ENCODE measurements around the gene UBAC2. TPM values are rescaled to one million over a fixed set of nuclear protein-coding genes. Genes with fewer than 3 reads are reported as not detected.
A peak's percentile ranks its signal among the peaks of the same experiment; 100 is the strongest.

The UBAC2 gene
- total RNA-seq, 1 donor: 36.9 TPM

DNA sequence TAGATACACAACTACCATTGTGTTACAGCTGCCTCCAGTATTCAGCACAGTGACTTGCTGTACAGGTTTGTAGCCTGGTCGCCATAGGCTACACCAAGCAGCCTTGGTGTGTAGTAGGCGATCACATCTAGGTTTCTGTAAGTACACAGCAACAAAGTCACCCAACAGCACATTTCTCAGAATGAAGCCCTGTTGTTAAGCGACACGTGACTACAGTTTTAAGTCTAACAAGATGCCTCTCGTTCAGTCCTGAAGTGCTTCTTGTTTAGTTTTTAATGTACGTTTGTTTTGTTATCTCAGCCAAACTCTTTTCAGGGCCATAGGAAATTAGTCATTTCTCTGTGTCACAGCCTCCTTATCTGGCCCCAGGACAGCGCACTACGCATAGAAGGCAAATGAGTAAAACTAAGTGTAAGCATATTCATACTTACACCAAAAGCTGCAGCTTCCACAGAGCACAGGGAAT is 156.5 kb downstream of the UBAC2 start:
- Histone ChIP-seq H3K4me2 (ENCODE audit: insufficient read depth, low read length) (peak overlapping the region; percentile 87), H3K9me3 (ENCODE audit: low read depth, low read length) (no peaks in the 10 kb centered on the region), H3K27ac (ENCODE audit: low read depth, low read length) (peak overlapping the region; percentile 88), H3K79me2 (ENCODE audit: insufficient read depth, low read length) (no peaks in the 10 kb centered on the region), H3K27me3 (ENCODE audit: insufficient read depth, low read length) (no peaks in the 10 kb centered on the region), H4K20me1 (ENCODE audit: insufficient read depth, low read length) (peaks cover 17% of the 10 kb centered on the region), H3K36me3 (ENCODE audit: insufficient read depth, low read length) (peaks cover 6% of the 10 kb centered on the region), H2AFZ (ENCODE audit: low read length) (no peak overlapping the region), H3K4me1 (ENCODE audit: insufficient read depth, low read length) (peaks cover 43% of the 10 kb centered on the region), H3K4me3 (ENCODE audit: insufficient read depth, low read length) (peak overlapping the region; percentile 1)
- TF ChIP-seq, protein P1, sequence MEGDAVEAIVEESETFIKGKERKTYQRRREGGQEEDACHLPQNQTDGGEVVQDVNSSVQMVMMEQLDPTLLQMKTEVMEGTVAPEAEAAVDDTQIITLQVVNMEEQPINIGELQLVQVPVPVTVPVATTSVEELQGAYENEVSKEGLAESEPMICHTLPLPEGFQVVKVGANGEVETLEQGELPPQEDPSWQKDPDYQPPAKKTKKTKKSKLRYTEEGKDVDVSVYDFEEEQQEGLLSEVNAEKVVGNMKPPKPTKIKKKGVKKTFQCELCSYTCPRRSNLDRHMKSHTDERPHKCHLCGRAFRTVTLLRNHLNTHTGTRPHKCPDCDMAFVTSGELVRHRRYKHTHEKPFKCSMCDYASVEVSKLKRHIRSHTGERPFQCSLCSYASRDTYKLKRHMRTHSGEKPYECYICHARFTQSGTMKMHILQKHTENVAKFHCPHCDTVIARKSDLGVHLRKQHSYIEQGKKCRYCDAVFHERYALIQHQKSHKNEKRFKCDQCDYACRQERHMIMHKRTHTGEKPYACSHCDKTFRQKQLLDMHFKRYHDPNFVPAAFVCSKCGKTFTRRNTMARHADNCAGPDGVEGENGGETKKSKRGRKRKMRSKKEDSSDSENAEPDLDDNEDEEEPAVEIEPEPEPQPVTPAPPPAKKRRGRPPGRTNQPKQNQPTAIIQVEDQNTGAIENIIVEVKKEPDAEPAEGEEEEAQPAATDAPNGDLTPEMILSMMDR (IDR thresholded peaks at IDR 0.05; ENCODE audit: extremely low read depth, low read depth, low read length): no peak
- DNase-seq (ENCODE audit: insufficient read length, low spot score, missing footprints): peak; percentile 94

DNA sequence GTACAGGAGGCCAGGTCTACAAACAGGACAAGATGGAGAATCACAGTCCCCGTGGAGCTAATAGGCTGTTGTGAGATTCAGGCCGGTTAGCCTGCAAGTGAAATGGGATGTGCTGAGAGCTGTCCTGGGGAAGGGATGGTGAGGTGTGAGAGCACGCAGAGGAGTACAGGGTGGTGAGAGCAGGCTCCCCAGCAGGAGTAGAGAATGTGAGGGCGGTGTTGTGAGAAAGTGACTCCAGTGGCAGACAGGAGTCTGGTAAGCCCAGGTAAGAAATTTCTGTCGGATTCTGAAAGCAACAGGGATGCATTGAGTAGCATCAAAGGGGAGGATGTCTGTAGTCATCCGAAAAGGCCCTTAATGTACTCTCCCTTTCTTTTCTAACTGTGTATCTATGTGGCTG is 157.3 kb downstream of the UBAC2 start:
- H3K4me1 ChIP-seq (ENCODE audit: insufficient read depth, low read length): peaks cover 43% of the 10 kb centered on the region
- no peak for DNase-seq (ENCODE audit: insufficient read length, low spot score, missing footprints)
- no peaks in the 10 kb centered on the region for H3K27me3 ChIP-seq (ENCODE audit: insufficient read depth, low read length)
- TF ChIP-seq, protein P1 (IDR thresholded peaks at IDR 0.05; ENCODE audit: extremely low read depth, low read depth, low read length): no peak
- H3K9me3 ChIP-seq (ENCODE audit: low read depth, low read length): no peaks in the 10 kb centered on the region
- H3K36me3 ChIP-seq (ENCODE audit: insufficient read depth, low read length): peaks cover 6% of the 10 kb centered on the region
- H4K20me1 ChIP-seq (ENCODE audit: insufficient read depth, low read length): peaks cover 17% of the 10 kb centered on the region
- peak overlapping the region; percentile 87 for H3K4me2 ChIP-seq (ENCODE audit: insufficient read depth, low read length)
- H3K79me2 ChIP-seq (ENCODE audit: insufficient read depth, low read length): no peaks in the 10 kb centered on the region
- peak overlapping the region; percentile 88 for H3K27ac ChIP-seq (ENCODE audit: low read depth, low read length)
- H3K4me3 ChIP-seq (ENCODE audit: insufficient read depth, low read length): no peak overlapping the region
- no peak overlapping the region for H2AFZ ChIP-seq (ENCODE audit: low read length)

DNA sequence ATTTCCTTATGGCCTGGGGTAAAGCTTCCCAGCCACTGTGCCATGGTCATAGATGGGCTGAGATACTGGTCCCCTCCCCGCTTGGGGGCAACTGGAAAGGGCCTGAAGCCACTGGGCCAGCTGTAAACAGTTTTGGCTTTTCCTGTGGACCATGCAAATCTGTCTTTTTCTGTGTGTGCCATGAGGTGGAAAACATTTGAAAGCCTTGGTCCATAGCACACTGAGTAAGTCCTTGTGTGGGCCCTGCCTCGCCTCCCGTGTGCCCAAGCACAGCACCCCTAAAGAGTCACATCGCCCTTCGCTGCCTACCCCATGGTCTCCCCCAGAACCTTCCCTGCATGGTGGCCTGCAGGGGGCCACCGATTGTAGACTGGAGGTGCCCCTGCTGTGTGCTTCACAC is 158.9 kb downstream of the UBAC2 start:
- Histone ChIP-seq H3K4me1 (ENCODE audit: insufficient read depth, low read length) (peaks cover 30% of the 10 kb centered on the region), H3K27ac (ENCODE audit: low read depth, low read length) (no peak overlapping the region), H4K20me1 (ENCODE audit: insufficient read depth, low read length) (peaks cover 8% of the 10 kb centered on the region), H3K4me2 (ENCODE audit: insufficient read depth, low read length) (no peak overlapping the region), H3K27me3 (ENCODE audit: insufficient read depth, low read length) (no peaks in the 10 kb centered on the region), H3K79me2 (ENCODE audit: insufficient read depth, low read length) (no peaks in the 10 kb centered on the region), H3K4me3 (ENCODE audit: insufficient read depth, low read length) (no peak overlapping the region), H3K9me3 (ENCODE audit: low read depth, low read length) (no peaks in the 10 kb centered on the region), H3K36me3 (ENCODE audit: insufficient read depth, low read length) (peaks cover 6% of the 10 kb centered on the region), H2AFZ (ENCODE audit: low read length) (no peak overlapping the region)
- TF ChIP-seq, protein P1 (IDR thresholded peaks at IDR 0.05; ENCODE audit: extremely low read depth, low read depth, low read length): no peak
- no peak for DNase-seq (ENCODE audit: insufficient read length, low spot score, missing footprints)

DNA sequence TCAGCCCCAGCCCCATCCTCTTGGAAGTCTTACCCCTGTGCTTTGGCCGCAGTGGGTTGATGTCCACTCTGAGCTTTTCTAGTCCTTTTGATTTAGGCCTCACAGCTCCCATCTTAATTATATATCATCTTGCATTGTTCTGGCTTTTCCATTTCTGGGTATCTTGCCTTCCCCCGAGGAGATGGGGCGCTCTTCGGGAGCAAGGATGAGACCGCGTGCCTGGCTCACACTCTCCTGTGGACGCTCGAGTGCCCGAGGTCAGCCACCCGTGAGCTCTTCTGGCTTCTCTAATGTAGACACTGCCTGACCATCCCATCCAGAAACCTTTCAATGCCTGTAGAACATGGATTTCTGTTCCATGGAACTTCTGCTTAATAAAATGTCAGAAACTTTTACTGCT is 160.0 kb downstream of the UBAC2 start:
- peaks cover 6% of the 10 kb centered on the region for H3K36me3 ChIP-seq (ENCODE audit: insufficient read depth, low read length)
- no peak overlapping the region for H3K4me2 ChIP-seq (ENCODE audit: insufficient read depth, low read length)
- TF ChIP-seq, protein P1 (IDR thresholded peaks at IDR 0.05; ENCODE audit: extremely low read depth, low read depth, low read length): no peak
- H4K20me1 ChIP-seq (ENCODE audit: insufficient read depth, low read length): peaks cover 10% of the 10 kb centered on the region
- no peak overlapping the region for H3K4me3 ChIP-seq (ENCODE audit: insufficient read depth, low read length)
- no peak overlapping the region for H3K27ac ChIP-seq (ENCODE audit: low read depth, low read length)
- no peak for DNase-seq (ENCODE audit: insufficient read length, low spot score, missing footprints)
- no peaks in the 10 kb centered on the region for H3K79me2 ChIP-seq (ENCODE audit: insufficient read depth, low read length)
- no peaks in the 10 kb centered on the region for H3K9me3 ChIP-seq (ENCODE audit: low read depth, low read length)
- H3K4me1 ChIP-seq (ENCODE audit: insufficient read depth, low read length): peaks cover 23% of the 10 kb centered on the region
- no peak overlapping the region for H2AFZ ChIP-seq (ENCODE audit: low read length)
- H3K27me3 ChIP-seq (ENCODE audit: insufficient read depth, low read length): no peaks in the 10 kb centered on the region

All from osteoblast (primary cell).